ENCODE measurements around the gene NIPBL. TPM values are rescaled to one million over a fixed set of nuclear protein-coding genes. Genes with fewer than 3 reads are reported as not detected.

The NIPBL gene
- total RNA-seq, 1 experiment from 2014 or later, result 61.3 TPM

- Histone ChIP-seq H2AFZ (ENCODE audit: low read length) (no peak overlapping the region), H3K4me1 (ENCODE audit: insufficient read depth, low read length) (no peaks in the 10 kb centered on the region), H3K23ac (ENCODE audit: insufficient read length, low read depth, low read length) (no peak overlapping the region), H3K9ac (ENCODE audit: extremely low read depth, insufficient read length, low read length) (no peak overlapping the region), H3K14ac (ENCODE audit: insufficient read depth, low read length) (no peak overlapping the region), H3K23me2 (ENCODE audit: insufficient read length, low read depth, low read length, poor library complexity, severe bottlenecking) (no peaks in the 10 kb centered on the region), H3K79me1 (ENCODE audit: insufficient read depth, low read depth, low read length, poor library complexity, severe bottlenecking) (no peaks in the 10 kb centered on the region), H3T11ph (ENCODE audit: low read length) (no peak overlapping the region), H3K9me3 (ENCODE audit: control insufficient read depth, low read depth, low read length) (no peaks in the 10 kb centered on the region), H2BK5ac (ENCODE audit: insufficient read length, low read length) (no peak overlapping the region), H4K91ac (ENCODE audit: insufficient read length, low read depth, low read length) (no peak overlapping the region), H2BK15ac (ENCODE audit: low read depth, low read length) (no peak overlapping the region), H4K8ac (replicated peaks; ENCODE audit: insufficient read length, low read depth, low read length) (no peak overlapping the region), H3K27me3 (ENCODE audit: insufficient read depth, low read length) (no peaks in the 10 kb centered on the region), H2BK120ac (ENCODE audit: low read depth, low read length, poor library complexity, severe bottlenecking) (no peak overlapping the region), H3K18ac (ENCODE audit: insufficient read length, low read depth, low read length) (no peak overlapping the region), H4K5ac (ENCODE audit: insufficient read length, low read depth, low read length) (no peak overlapping the region), H3K79me2 (ENCODE audit: insufficient read depth, low read length) (no peaks in the 10 kb centered on the region), H2AK5ac (ENCODE audit: insufficient read length, low read length) (no peak overlapping the region), H2BK20ac (ENCODE audit: low read depth, low read length, poor library complexity, severe bottlenecking) (no peak overlapping the region), H3K4ac (ENCODE audit: low read depth, low read length) (no peak overlapping the region), H3K4me2 (ENCODE audit: insufficient read depth, insufficient read length, low read length) (no peak overlapping the region), H3K27ac (ENCODE audit: insufficient read length, low read depth, low read length) (no peak overlapping the region), H3K56ac (ENCODE audit: insufficient read length, low read depth, low read length) (no peak overlapping the region), H2BK12ac (ENCODE audit: insufficient read length, low read depth, low read length) (no peak overlapping the region), H4K20me1 (ENCODE audit: control insufficient read depth, insufficient read depth, insufficient read length) (no peaks in the 10 kb centered on the region)
- no CpG with 5 or more reads among the region's 2 CpGs for WGBS (ENCODE audit: extremely low coverage, insufficient read length, low lambda C conversion rate)
- H3K36me3 Mint-ChIP-seq (ENCODE audit: insufficient read depth in 1 of 3, low read depth in 3 of 3), result peaks cover 16 to 66% (median 55%) of the 10 kb centered on the region in 3 experiments
- H3K27ac Mint-ChIP-seq, result no peak overlapping the region
- peaks cover 44 to 56% of the 10 kb centered on the region in 2 experiments for H3K9me3 Mint-ChIP-seq
- no peaks in the 10 kb centered on the region; the same call in 1 of the 2 replicates for H3K27me3 Mint-ChIP-seq (ENCODE audit: low read depth)
- TF ChIP-seq CTCF (conservative IDR thresholded peaks at IDR 0.05), result no peak
- H3K4me1 Mint-ChIP-seq, result no peaks in the 10 kb centered on the region
- no peak for DNase-seq
- no peak overlapping the region for H3K4me3 Mint-ChIP-seq
Observed at GRCh38 chr5:37103302-37103701, 226.7 kb downstream of the NIPBL start.

All from H9 (cell line).